GM21390 (cell line): ENCODE measurements around the gene FSCN2.

Experiments used
- ATAC-seq: cut with Tn5 transposase; IDR thresholded peaks from one replicate; pipeline ENCODE4 v1.9.1; 2021; ENCODE audit not compliant: unreplicated experiment

The FSCN2 gene

DNA sequence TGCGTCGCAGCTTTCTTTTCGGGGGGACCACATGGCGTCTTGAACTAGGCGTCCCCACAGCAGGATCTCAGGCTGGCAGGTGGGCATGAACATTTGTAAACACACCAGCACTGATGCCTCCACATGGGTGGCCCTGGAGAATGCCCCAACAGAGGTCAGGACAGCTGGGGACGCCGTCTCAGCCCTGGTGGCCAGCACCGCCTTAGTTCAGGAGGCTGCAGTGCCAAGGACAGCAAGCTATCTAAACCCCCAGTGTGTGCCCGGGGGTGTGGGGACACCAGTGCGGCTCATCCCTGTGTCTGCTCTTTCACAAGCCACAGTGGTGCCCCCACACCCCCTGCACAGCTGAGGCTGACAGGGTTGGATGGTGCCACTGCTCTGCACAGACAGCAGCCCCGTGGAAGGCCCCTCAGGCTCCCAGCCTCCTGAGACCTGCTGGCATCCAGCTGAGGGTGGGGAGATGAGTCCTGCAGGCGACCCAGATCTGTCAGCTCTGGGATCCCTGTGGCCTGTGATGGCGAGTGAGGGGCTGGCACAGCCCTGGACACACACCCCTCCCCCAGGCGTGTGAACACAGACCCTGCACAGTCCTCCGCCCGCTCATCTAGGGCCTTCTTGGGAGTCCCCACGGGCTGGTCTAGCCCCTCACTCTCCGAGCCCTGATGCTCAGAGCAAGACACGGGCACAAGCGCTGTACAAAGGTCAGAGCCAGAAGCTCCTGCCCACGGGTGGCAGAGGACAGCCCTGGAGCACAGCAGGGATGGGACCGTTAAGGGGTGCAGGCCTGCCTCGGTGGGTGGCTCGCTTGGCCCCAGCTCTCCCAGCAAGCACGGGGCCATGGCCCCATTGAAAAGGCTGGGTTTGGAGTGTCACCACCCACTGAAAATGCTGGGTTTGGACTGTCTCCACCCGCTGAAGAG, 10.7 kb downstream of the FSCN2 start:
- ATAC-seq, result no peak

- no peak for ATAC-seq
Observed at GRCh38 chr17:81539571-81539900, 11.4 kb downstream of the FSCN2 start.

- ATAC-seq, result no peak
Observed at GRCh38 chr17:81539961-81540675, 11.9 kb downstream of the FSCN2 start.

DNA sequence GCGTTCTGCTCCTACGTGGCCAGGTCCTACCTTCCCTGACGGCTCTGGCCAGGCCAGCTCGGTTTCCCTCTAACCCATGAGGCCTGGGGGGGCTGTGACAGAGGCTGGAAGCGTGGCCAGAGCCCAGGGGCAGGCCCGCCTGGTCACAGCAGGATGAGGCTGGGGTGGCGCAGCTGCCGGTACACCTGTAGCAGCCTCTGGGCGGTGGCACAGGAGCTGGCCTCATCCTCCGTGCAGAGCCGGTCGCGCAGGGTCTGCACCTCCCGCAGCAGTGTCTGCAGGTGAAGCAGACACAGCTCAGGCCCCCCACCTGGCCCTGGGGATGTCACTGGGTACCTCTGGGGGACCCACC, 12.5 kb downstream of the FSCN2 start:
- ATAC-seq, result no peak

DNA sequence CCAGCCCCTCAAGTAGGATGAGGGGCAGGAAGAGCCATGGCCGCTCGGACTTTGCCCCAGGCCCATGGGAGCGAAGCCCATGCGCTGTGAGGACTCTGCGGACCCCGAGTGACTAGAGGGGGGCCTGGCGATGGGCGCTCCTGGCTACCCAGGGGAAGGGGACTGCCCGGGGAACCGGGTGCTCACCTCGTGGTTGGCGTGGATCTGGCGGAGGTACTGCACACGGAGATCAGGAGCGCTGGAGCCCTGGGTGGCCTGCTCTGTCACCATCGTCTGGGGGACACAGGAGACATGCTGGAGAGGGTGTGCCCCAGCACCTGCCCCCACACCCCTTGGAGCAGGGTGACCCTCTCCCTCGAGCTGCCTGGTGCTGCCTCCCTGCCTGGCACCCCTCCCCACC, 12.9 kb downstream of the FSCN2 start:
- no peak for ATAC-seq

DNA sequence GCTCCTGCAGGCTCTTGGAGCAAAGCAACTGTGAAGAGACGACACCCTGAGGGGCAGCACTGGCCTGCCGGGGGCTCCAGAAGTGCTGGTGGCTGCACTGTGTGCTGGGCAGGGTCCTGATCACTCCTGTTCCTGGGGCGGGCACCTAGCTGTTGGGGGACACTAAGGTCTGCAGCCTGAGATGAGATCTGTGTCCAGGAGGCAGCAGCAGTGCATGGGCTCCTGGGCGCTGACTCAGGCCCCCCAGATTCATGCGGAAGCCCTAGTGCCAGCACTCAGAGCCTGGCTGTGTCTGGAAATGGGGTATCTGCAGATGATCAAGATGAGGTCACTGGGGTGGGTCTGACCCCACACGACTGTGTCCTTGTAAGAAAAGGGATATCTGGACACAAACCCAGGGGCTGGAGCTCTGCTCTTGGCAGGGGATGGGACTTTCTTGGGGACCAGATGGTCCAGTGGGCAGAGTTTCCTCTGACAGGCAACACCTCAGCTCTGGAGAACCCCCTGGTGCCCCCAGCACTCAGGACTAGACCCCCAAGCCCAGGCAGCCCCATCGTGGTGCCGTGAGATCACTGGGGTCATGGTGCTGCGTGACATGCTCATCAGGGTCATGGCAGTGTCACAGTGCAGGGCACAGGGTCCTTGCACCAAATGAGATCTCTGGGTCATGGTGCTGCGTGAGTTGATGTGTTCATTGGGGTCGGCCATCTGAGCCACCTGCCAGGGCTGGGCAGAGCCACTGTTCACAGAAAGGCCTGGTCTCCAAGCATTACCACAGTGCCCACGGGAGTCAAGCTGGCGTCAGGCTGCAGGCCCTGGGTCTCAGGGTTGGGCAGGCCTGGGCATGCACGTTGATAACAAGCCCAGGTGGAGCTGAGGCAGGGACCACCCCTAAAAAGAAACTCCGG, 14.5 kb downstream of the FSCN2 start:
- ATAC-seq, result no peak

- ATAC-seq, result no peak
Observed at GRCh38 chr17:81543339-81543675, 15.1 kb downstream of the FSCN2 start.

- ATAC-seq, result no peak
Observed at GRCh38 chr17:81543756-81544155, 15.6 kb downstream of the FSCN2 start.

GRCh38 chr17:81544281-81544974, 16.3 kb downstream of the FSCN2 start:
- ATAC-seq, result no peak

DNA sequence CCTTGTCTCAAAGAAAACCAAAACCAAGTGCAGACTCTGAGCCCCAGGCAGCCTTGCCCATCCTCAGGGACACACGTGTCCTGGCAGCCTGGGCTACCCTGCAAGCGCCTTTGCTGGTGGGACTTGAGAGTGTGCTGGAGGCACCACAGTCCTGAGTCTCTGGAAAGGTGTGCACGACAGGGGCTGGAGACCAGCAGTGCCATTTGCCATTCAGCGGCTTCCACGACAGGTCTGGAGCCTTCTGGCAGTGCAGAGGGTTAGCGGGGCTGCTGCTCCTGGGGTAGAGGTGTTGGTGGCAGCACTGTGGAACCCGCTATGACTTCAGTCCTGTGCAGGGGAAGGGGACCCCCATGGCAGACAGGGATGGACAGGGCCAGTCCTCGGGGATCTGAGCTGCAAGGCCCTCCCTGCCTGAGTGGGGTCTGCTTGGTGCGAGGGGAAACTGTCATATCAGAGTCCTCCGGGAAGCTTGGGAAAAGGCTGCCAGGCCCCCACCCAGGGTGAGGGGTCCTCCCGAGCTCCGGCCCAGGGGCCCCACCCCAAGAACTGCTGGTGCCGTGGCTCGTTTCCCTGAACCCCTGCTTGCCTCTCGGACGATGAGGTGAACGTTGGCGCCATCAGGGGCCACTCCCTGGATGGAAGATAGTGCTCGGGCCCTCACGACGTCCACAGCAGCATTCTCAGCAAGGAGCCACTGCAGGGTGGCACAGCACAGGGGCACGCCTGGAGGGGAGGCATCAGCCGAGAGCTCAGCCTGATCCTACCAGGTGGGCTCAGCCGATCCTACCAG, 17.2 kb downstream of the FSCN2 start:
- ATAC-seq, result no peak

DNA sequence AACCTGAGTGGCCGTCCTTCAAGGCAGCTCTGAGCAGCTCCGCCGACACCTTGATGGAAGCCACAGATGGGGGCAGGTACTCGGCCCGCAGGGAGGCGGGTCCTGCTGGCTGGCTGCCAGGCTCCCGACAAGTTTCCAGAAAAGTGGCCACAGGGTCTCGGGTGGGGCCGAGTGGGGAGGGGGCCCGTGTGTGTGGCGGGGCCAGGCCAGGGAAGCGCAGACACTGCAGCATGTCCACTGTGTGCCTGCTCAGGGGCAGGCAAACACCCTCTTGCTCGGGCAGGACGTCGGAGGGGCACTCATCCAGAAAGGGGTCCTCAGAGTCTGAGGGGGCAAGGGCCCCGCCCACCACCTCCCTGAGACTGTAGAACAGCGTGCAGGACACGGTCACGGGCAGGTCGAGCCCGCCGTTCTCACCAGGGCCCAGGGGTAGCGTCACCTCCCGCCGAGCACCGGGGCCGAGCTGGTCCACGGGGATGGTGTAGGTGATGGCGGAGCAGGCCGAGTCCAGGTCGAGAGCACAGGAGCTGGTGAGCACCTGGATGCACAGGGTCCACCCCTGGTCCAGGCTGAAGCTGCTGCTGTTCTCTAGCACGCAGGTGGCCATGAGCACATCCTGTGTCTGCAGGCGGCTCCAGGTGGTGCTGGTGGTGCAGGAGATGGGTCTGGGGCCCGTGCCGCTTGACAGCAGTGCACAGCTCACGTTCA, 18.9 kb downstream of the FSCN2 start:
- ATAC-seq, result no peak

- no peak for ATAC-seq
Observed at GRCh38 chr17:81547614-81547982, 19.4 kb downstream of the FSCN2 start.

- no peak for ATAC-seq
Observed at GRCh38 chr17:81549031-81549557, 20.9 kb downstream of the FSCN2 start.

DNA sequence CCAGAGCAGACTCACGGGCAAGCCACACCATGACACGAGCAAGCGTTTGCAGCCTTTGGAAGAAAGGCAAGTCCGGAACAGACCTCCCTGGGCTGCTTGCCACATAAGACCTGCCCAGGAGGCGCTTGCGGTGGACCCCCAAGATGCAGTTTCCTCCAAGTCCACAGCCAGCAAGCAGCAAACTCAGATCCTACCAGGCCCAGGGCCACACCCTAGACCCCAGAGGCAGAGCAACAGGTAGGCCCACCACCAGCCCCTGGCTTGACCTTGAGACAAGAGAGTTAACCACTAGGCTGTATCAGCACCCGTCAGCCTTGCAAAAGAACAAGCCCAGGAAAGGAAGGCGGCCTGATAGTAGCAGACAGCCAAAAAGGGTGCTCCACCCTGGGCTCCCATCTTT, 21.6 kb downstream of the FSCN2 start:
- no peak for ATAC-seq

GRCh38 chr17:81550285-81550684, 22.1 kb downstream of the FSCN2 start:
- ATAC-seq, result no peak

GRCh38 chr17:81550830-81551457, 22.8 kb downstream of the FSCN2 start:
- ATAC-seq, result no peak

- peak; percentile 5 for ATAC-seq
Observed at GRCh38 chr17:81551458-81552243, 23.5 kb downstream of the FSCN2 start.
